ENCODE measurements around the gene PGRMC1. TPM values are rescaled to one million over a fixed set of nuclear protein-coding genes. Genes with fewer than 3 reads are reported as not detected.
A peak's percentile ranks its signal among the peaks of the same experiment; 100 is the strongest.
"Not testable (repeated sequence)": the region's sequence is repeated elsewhere in the genome, so short reads cannot be mapped to it uniquely, and the experiment has no call there.

The PGRMC1 gene
- polyA plus RNA-seq, 1 donor from 2014 or later = 13.5 TPM

GRCh38 chrX:119252716-119253115, 16.6 kb downstream of the PGRMC1 start:
- no peaks in the 10 kb centered on the region for H3K4me1 Mint-ChIP-seq
- no peak overlapping the region for H3K4me3 Mint-ChIP-seq
- H3K36me3 Mint-ChIP-seq = peaks cover 2% of the 10 kb centered on the region
- no peaks in the 10 kb centered on the region for H3K9me3 Mint-ChIP-seq
- no peak overlapping the region for H3K27ac Mint-ChIP-seq
- no peaks in the 10 kb centered on the region for H3K27me3 Mint-ChIP-seq

- Mint-ChIP-seq H3K9me3 (no peaks in the 10 kb centered on the region), H3K36me3 (no peaks in the 10 kb centered on the region), H3K4me3 (no peak overlapping the region), H3K4me1 (peaks cover 0 to 3% (median 3%) of the 10 kb centered on the region in 3 donors), H3K27me3 (no peaks in the 10 kb centered on the region), H3K27ac (no peak overlapping the region)
These were observed 30.4 kb downstream of the PGRMC1 start for GRCh38 chrX:119266364-119266995.

- not testable (repeated sequence) for H3K36me3 Mint-ChIP-seq, H3K4me1 Mint-ChIP-seq, H3K4me3 Mint-ChIP-seq, H3K27ac Mint-ChIP-seq, H3K9me3 Mint-ChIP-seq, H3K27me3 Mint-ChIP-seq
These were observed 31.0 kb downstream of the PGRMC1 start for GRCh38 chrX:119267115-119267514.

GRCh38 chrX:119272882-119273419, 36.9 kb downstream of the PGRMC1 start:
- no peak overlapping the region for H3K27ac Mint-ChIP-seq
- peak overlapping the region in 1 of 4 donors; percentile 78 for H3K4me3 Mint-ChIP-seq
- peaks cover 0 to 5% (median 0%) of the 10 kb centered on the region in 3 donors for H3K4me1 Mint-ChIP-seq
- peaks cover 8% of the 10 kb centered on the region for H3K27me3 Mint-ChIP-seq
- H3K36me3 Mint-ChIP-seq = no peaks in the 10 kb centered on the region
- no peaks in the 10 kb centered on the region for H3K9me3 Mint-ChIP-seq

GRCh38 chrX:119273420-119274192, 37.5 kb downstream of the PGRMC1 start:
- peak overlapping the region in 1 of 3 donors; percentile 39 for H3K27ac Mint-ChIP-seq
- no peaks in the 10 kb centered on the region for H3K9me3 Mint-ChIP-seq
- H3K27me3 Mint-ChIP-seq = peaks cover 8% of the 10 kb centered on the region
- H3K36me3 Mint-ChIP-seq = no peaks in the 10 kb centered on the region
- peaks cover 0 to 5% (median 0%) of the 10 kb centered on the region in 3 donors for H3K4me1 Mint-ChIP-seq
- H3K4me3 Mint-ChIP-seq = peak overlapping the region; percentile 50 to 90 (median 76)

GRCh38 chrX:119282347-119282746, 46.3 kb downstream of the PGRMC1 start:
- H3K4me3 Mint-ChIP-seq, H3K9me3 Mint-ChIP-seq, H3K27me3 Mint-ChIP-seq, H3K27ac Mint-ChIP-seq, H3K36me3 Mint-ChIP-seq, H3K4me1 Mint-ChIP-seq: not testable (repeated sequence)

- no peak overlapping the region for H3K4me3 Mint-ChIP-seq
These were observed 52.9 kb downstream of the PGRMC1 start for GRCh38 chrX:119288890-119289393.

GRCh38 chrX:119290476-119290875, 54.4 kb downstream of the PGRMC1 start:
- Mint-ChIP-seq H3K27ac (no peak overlapping the region), H3K27me3 (peaks cover 2% of the 10 kb centered on the region), H3K9me3 (no peaks in the 10 kb centered on the region), H3K4me3 (no peak overlapping the region), H3K36me3 (no peaks in the 10 kb centered on the region), H3K4me1 (no peaks in the 10 kb centered on the region)

More at GRCh38 chrX:119288890-119289393, 52.9 kb downstream of the PGRMC1 start:
- H3K4me1 Mint-ChIP-seq = no peaks in the 10 kb centered on the region
- no peak overlapping the region for H3K27ac Mint-ChIP-seq
- H3K27me3 Mint-ChIP-seq = peaks cover 4% of the 10 kb centered on the region
- no peaks in the 10 kb centered on the region for H3K36me3 Mint-ChIP-seq
- H3K9me3 Mint-ChIP-seq = no peaks in the 10 kb centered on the region

- not testable (repeated sequence) for H3K9me3 Mint-ChIP-seq, H3K27ac Mint-ChIP-seq, H3K4me3 Mint-ChIP-seq, H3K27me3 Mint-ChIP-seq, H3K36me3 Mint-ChIP-seq, H3K4me1 Mint-ChIP-seq
These were observed 55.2 kb downstream of the PGRMC1 start for GRCh38 chrX:119291246-119291645.

- Mint-ChIP-seq H3K4me3 (no peak overlapping the region), H3K9me3 (peaks cover 0 to 3% (median 0%) of the 10 kb centered on the region in 3 donors), H3K27ac (peak overlapping the region in 1 of 3 donors; percentile 14), H3K36me3 (no peaks in the 10 kb centered on the region), H3K27me3 (peaks cover 2% of the 10 kb centered on the region), H3K4me1 (no peaks in the 10 kb centered on the region)
These were observed 56.4 kb downstream of the PGRMC1 start for GRCh38 chrX:119292445-119292844.

Other genes starting within 250 kb of the PGRMC1 start
- not detected for gene CT47C1, start 163.3 kb upstream of the PGRMC1 start, polyA plus RNA-seq
- not detected for gene KIAA1210, start 108.5 kb upstream of the PGRMC1 start, polyA plus RNA-seq
- 12.5 TPM for gene SLC25A43, start 163.1 kb downstream of the PGRMC1 start, polyA plus RNA-seq
- 298 TPM for gene SLC25A5, start 232.2 kb downstream of the PGRMC1 start, polyA plus RNA-seq